Neuron (in vitro differentiated cells): Measurements from ENCODE around the gene HOXA10.
A peak's percentile ranks its signal among the peaks of the same experiment; 100 is the strongest.

ENCODE experiments used
- H2AFZ ChIP-seq: one replicate; pipeline ENCODE4 v1.6.1; 2013; ENCODE audit warnings: low read depth, mild to moderate bottlenecking, inconsistent platforms, low read length, moderate library complexity
- H3K27me3 ChIP-seq: one replicate; pipeline ENCODE4 v1.6.1; 2013; ENCODE audit warnings: low read length; ENCODE audit not compliant: insufficient read depth
- H3K36me3 ChIP-seq: one replicate; pipeline ENCODE4 v1.6.1; 2013; ENCODE audit warnings: low read length; ENCODE audit not compliant: insufficient read depth
- H3K4me1 ChIP-seq: one replicate; pipeline ENCODE4 v1.6.1; 2013; ENCODE audit warnings: low read length; ENCODE audit not compliant: insufficient read depth
- H3K4me3 ChIP-seq: 2 replicates; pipeline ENCODE4 v1.5.1; 2013; ENCODE audit warnings: mild to moderate bottlenecking, low read length, moderate library complexity
- H3K9me3 ChIP-seq: one replicate; pipeline ENCODE4 v1.6.1; 2013; ENCODE audit warnings: low read length

The HOXA10 gene

GRCh38 chr7:27152816-27153442 is 21.2 kb downstream of the HOXA10 start:
- peaks cover 14% of the 10 kb centered on the region for H3K4me1 ChIP-seq
- H3K4me3 ChIP-seq: no peak overlapping the region
- peaks cover 96% of the 10 kb centered on the region for H3K27me3 ChIP-seq
- no peaks in the 10 kb centered on the region for H3K36me3 ChIP-seq
- H2AFZ ChIP-seq: no peak overlapping the region
- peaks cover 5% of the 10 kb centered on the region for H3K9me3 ChIP-seq

- H3K36me3 ChIP-seq: no peaks in the 10 kb centered on the region
- H3K4me1 ChIP-seq: peaks cover 14% of the 10 kb centered on the region
- H3K4me3 ChIP-seq: peak within 1 kb of the TSS; percentile 43
- peaks cover 95% of the 10 kb centered on the region for H3K27me3 ChIP-seq
- H3K9me3 ChIP-seq: peaks cover 5% of the 10 kb centered on the region
- peak within 1 kb of the TSS; percentile 34 for H2AFZ ChIP-seq
Measured at GRCh38 chr7:27151931-27152815, 21.9 kb downstream of the HOXA10 start, which contains the start of gene HOXA3. HOXA3 (minus strand) TSS chr7:27152583; CDS start chr7:27110640, 41,943 bp downstream.

- peaks cover 8% of the 10 kb centered on the region for H3K9me3 ChIP-seq
- H3K36me3 ChIP-seq: no peaks in the 10 kb centered on the region
- H3K4me3 ChIP-seq: peak overlapping the region; percentile 43
- H2AFZ ChIP-seq: peak overlapping the region; percentile 34
- peaks cover 14% of the 10 kb centered on the region for H3K4me1 ChIP-seq
- H3K27me3 ChIP-seq: peaks cover 96% of the 10 kb centered on the region
Measured at GRCh38 chr7:27151341-27151930, 22.7 kb downstream of the HOXA10 start.

GRCh38 chr7:27150568-27151340 is 23.4 kb downstream of the HOXA10 start:
- Histone ChIP-seq H3K4me3 (peak overlapping the region; percentile 43), H3K9me3 (peaks cover 8% of the 10 kb centered on the region), H3K4me1 (peaks cover 10% of the 10 kb centered on the region), H2AFZ (peak overlapping the region; percentile 34), H3K36me3 (no peaks in the 10 kb centered on the region), H3K27me3 (peaks cover 96% of the 10 kb centered on the region)

GRCh38 chr7:27149842-27150567 is 24.1 kb downstream of the HOXA10 start:
- H3K9me3 ChIP-seq: peaks cover 8% of the 10 kb centered on the region
- H3K27me3 ChIP-seq: peaks cover 96% of the 10 kb centered on the region
- H3K4me1 ChIP-seq: peaks cover 10% of the 10 kb centered on the region
- H2AFZ ChIP-seq: no peak overlapping the region
- H3K36me3 ChIP-seq: no peaks in the 10 kb centered on the region
- H3K4me3 ChIP-seq: peak overlapping the region; percentile 43

- no peak overlapping the region for H2AFZ ChIP-seq
- H3K4me1 ChIP-seq: peaks cover 10% of the 10 kb centered on the region
- no peaks in the 10 kb centered on the region for H3K36me3 ChIP-seq
- H3K27me3 ChIP-seq: peaks cover 96% of the 10 kb centered on the region
- no peak overlapping the region for H3K4me3 ChIP-seq
- peaks cover 3% of the 10 kb centered on the region for H3K9me3 ChIP-seq
Measured at GRCh38 chr7:27148756-27149641, 25.1 kb downstream of the HOXA10 start.

- Histone ChIP-seq H2AFZ (no peak overlapping the region), H3K27me3 (peaks cover 96% of the 10 kb centered on the region), H3K9me3 (peaks cover 3% of the 10 kb centered on the region), H3K4me1 (peaks cover 14% of the 10 kb centered on the region), H3K36me3 (no peaks in the 10 kb centered on the region), H3K4me3 (no peak overlapping the region)
Measured at GRCh38 chr7:27148031-27148755, 25.9 kb downstream of the HOXA10 start.

GRCh38 chr7:27147199-27148030 is 26.7 kb downstream of the HOXA10 start, which contains the start of gene HOXA6:
HOXA6 (minus strand) TSS chr7:27147774; CDS start chr7:27147749, 25 bp downstream.
- Histone ChIP-seq H3K4me3 (no peak within 1 kb of the TSS), H3K27me3 (peaks cover 96% of the 10 kb centered on the region), H3K36me3 (no peaks in the 10 kb centered on the region), H3K4me1 (peaks cover 21% of the 10 kb centered on the region), H2AFZ (no peak within 1 kb of the TSS), H3K9me3 (peaks cover 3% of the 10 kb centered on the region)

- Histone ChIP-seq H3K4me3 (no peak overlapping the region), H3K4me1 (peaks cover 21% of the 10 kb centered on the region), H3K27me3 (peaks cover 96% of the 10 kb centered on the region), H2AFZ (no peak overlapping the region), H3K36me3 (no peaks in the 10 kb centered on the region), H3K9me3 (peaks cover 3% of the 10 kb centered on the region)
Measured at GRCh38 chr7:27146491-27147198, 27.5 kb downstream of the HOXA10 start.

- Histone ChIP-seq H3K9me3 (peaks cover 6% of the 10 kb centered on the region), H3K36me3 (no peaks in the 10 kb centered on the region), H3K4me3 (no peak overlapping the region), H2AFZ (no peak overlapping the region), H3K27me3 (peaks cover 97% of the 10 kb centered on the region), H3K4me1 (peaks cover 14% of the 10 kb centered on the region)
Measured at GRCh38 chr7:27145914-27146412, 28.2 kb downstream of the HOXA10 start.
